Measurements from ENCODE around the gene ZNF567. TPM values are rescaled to one million over a fixed set of nuclear protein-coding genes. Genes with fewer than 3 reads are reported as not detected.
"Not testable (repeated sequence)": the region's sequence is repeated elsewhere in the genome, so short reads cannot be mapped to it uniquely, and the experiment has no call there.

ZNF567 gene
- total RNA-seq, 1 donor from 2014 or later = 11.0 TPM

- Mint-ChIP-seq H3K27me3 (ENCODE audit: low read depth) (no peaks in the 10 kb centered on the region), H3K27ac (peak overlapping the region; percentile 97), H3K4me3 (peak overlapping the region; percentile 97), H3K4me1 (peaks cover 26% of the 10 kb centered on the region), H3K9me3 (peaks cover 15% of the 10 kb centered on the region), H3K36me3 (peaks cover 39% of the 10 kb centered on the region)
- TF ChIP-seq CTCF (IDR thresholded peaks at IDR 0.05; ENCODE audit: unreplicated experiment) = no peak
- no peak for DNase-seq (ENCODE audit: low spot score in 2 of 2, unreplicated experiment in 2 of 2)
These were observed 823 bp upstream of the ZNF567 start for GRCh38 chr19:36686365-36687213.

GRCh38 chr19:36688058-36688457 lies 646 bp downstream of the ZNF567 start:
- Mint-ChIP-seq H3K9me3 (peaks cover 18% of the 10 kb centered on the region), H3K36me3 (peaks cover 46% of the 10 kb centered on the region), H3K4me1 (peaks cover 26% of the 10 kb centered on the region), H3K27me3 (ENCODE audit: low read depth) (no peaks in the 10 kb centered on the region), H3K4me3 (peak overlapping the region; percentile 97), H3K27ac (peak overlapping the region; percentile 97)
- DNase-seq (ENCODE audit: low spot score in 2 of 2, unreplicated experiment in 2 of 2) = no peak
- no peak for TF ChIP-seq CTCF (IDR thresholded peaks at IDR 0.05; ENCODE audit: unreplicated experiment)

- H3K27ac Mint-ChIP-seq = no peak overlapping the region
- no peaks in the 10 kb centered on the region for H3K27me3 Mint-ChIP-seq (ENCODE audit: low read depth)
- peaks cover 62% of the 10 kb centered on the region for H3K9me3 Mint-ChIP-seq
- H3K36me3 Mint-ChIP-seq = peaks cover 87% of the 10 kb centered on the region
- no peak for DNase-seq (ENCODE audit: low spot score in 2 of 2, unreplicated experiment in 2 of 2)
- H3K4me3 Mint-ChIP-seq = no peak overlapping the region
- TF ChIP-seq CTCF (IDR thresholded peaks at IDR 0.05; ENCODE audit: unreplicated experiment) = no peak
- H3K4me1 Mint-ChIP-seq = no peaks in the 10 kb centered on the region
These were observed 19.7 kb downstream of the ZNF567 start for GRCh38 chr19:36707134-36707533.

- no peak for TF ChIP-seq CTCF (IDR thresholded peaks at IDR 0.05; ENCODE audit: unreplicated experiment)
- Mint-ChIP-seq H3K4me1 (no peaks in the 10 kb centered on the region), H3K9me3 (peaks cover 70% of the 10 kb centered on the region), H3K27ac (no peak overlapping the region), H3K4me3 (no peak overlapping the region), H3K27me3 (ENCODE audit: low read depth) (no peaks in the 10 kb centered on the region), H3K36me3 (peaks cover 97% of the 10 kb centered on the region)
- no peak for DNase-seq (ENCODE audit: low spot score in 2 of 2, unreplicated experiment in 2 of 2)
These were observed 22.0 kb downstream of the ZNF567 start for GRCh38 chr19:36709423-36709822.

- no peak overlapping the region for H3K4me3 Mint-ChIP-seq
- no peaks in the 10 kb centered on the region for H3K4me1 Mint-ChIP-seq
- peaks cover 56% of the 10 kb centered on the region for H3K9me3 Mint-ChIP-seq
- no peak overlapping the region for H3K27ac Mint-ChIP-seq
- H3K36me3 Mint-ChIP-seq = peaks cover 66% of the 10 kb centered on the region
- no peaks in the 10 kb centered on the region for H3K27me3 Mint-ChIP-seq (ENCODE audit: low read depth)
- DNase-seq (ENCODE audit: low spot score in 2 of 2, unreplicated experiment in 2 of 2) = no peak
- no peak for TF ChIP-seq CTCF (IDR thresholded peaks at IDR 0.05; ENCODE audit: unreplicated experiment)
These were observed 32.5 kb downstream of the ZNF567 start for GRCh38 chr19:36719687-36720556.

GRCh38 chr19:36736166-36736565 lies 48.8 kb downstream of the ZNF567 start:
- not testable (repeated sequence) for H3K27me3 Mint-ChIP-seq (ENCODE audit: low read depth); H3K27ac Mint-ChIP-seq; H3K4me1 Mint-ChIP-seq; DNase-seq (ENCODE audit: low spot score in 2 of 2, unreplicated experiment in 2 of 2); H3K4me3 Mint-ChIP-seq
- H3K9me3 Mint-ChIP-seq = peaks cover 81% of the 10 kb centered on the region
- H3K36me3 Mint-ChIP-seq = peaks cover 70% of the 10 kb centered on the region

All from mesothelial cell of epicardium (in vitro differentiated cells).